Sigmoid colon (tissue), 7 donors: Measurements from ENCODE around the gene WDFY1. TPM values are rescaled to one million over a fixed set of nuclear protein-coding genes. Genes with fewer than 3 reads are reported as not detected.
"Not testable (repeated sequence)": the region's sequence is repeated elsewhere in the genome, so short reads cannot be mapped to it uniquely, and the experiment has no call there.

Source experiments
- DNase-seq: peaks from one replicate; pipeline ENCODE4 v3.0.0-alpha.2; 2019
- H3K27ac ChIP-seq, 4 donors: fragments of 200-600 bp; sonication (generic); one replicate each; pipeline ENCODE4 v1.5.1; 2016 to 2019; ENCODE audit warnings: mild to moderate bottlenecking in 1 of 4
- H3K27me3 ChIP-seq, 3 donors: fragments of 200-600 bp; sonication (generic); one replicate each; pipeline ENCODE4 v1.5.1; 2019; ENCODE audit warnings: mild to moderate bottlenecking in 1 of 3
- H3K36me3 ChIP-seq, 4 donors: fragments of 200-600 bp; sonication (generic); one replicate each; pipeline ENCODE4 v1.5.1; 2016 to 2019
- H3K4me1 ChIP-seq, 4 donors: fragments of 200-600 bp; sonication (generic); one replicate each; pipeline ENCODE4 v1.5.1; 2017 to 2019
- H3K4me3 ChIP-seq, 4 donors: fragments of 200-600 bp; sonication (generic); one replicate each; pipeline ENCODE4 v1.5.1; 2017 to 2019; ENCODE audit warnings: mild to moderate bottlenecking in 2 of 4, moderate library complexity in 1 of 4
- H3K9me3 ChIP-seq, 4 donors: fragments of 200-600 bp in 3 of 4; sonication (generic) in 3 of 4; one replicate each; pipeline versions ENCODE4 v1.5.1 to v1.6.1; 2013 to 2019
- EP300 ChIP-seq, 4 donors: sonication (generic); formaldehyde crosslinking; IDR thresholded peaks; one replicate each; pipeline ENCODE4 v1.6.1; 2017; ENCODE audit warnings: antibody characterized with exemption in 4 of 4
- POLR2A ChIP-seq, 2 donors: fragments of 450-650 bp; IDR thresholded peaks; one replicate each; pipeline ENCODE4 v1.6.1; 2016; ENCODE audit warnings: antibody characterized with exemption in 2 of 2, mild to moderate bottlenecking in 2 of 2, moderate library complexity in 2 of 2
- POLR2AphosphoS5 ChIP-seq, 4 donors: sonication (generic); formaldehyde crosslinking; IDR thresholded peaks; one replicate each; pipeline ENCODE4 v1.6.1; 2017; ENCODE audit warnings: antibody characterized with exemption in 4 of 4
- WGBS, 2 donors: extraction: QIAGEN DNeasy Blood & Tissue Kit; methylation state at CpG; one replicate each; pipeline ENCODE4 v1.1.7; 2013; 5-methylcytosine and 5-hydroxymethylcytosine counted together
- intact Hi-C: fragments of 100-400 bp; cut with DNase I; formaldehyde crosslinking; loops from one replicate; pipeline ENCODE4 v1.15.1; 2023
- polyA plus RNA-seq, 3 donors: library from polyadenylated mRNA; stranded (reverse); fragments of 200-250 nt; gene quantifications; one replicate each; pipeline ENCODE4 v1.2.3, GENCODE V29; 2013
- total RNA-seq, 4 donors: library from RNA; depleted of rRNA; stranded (reverse); fragments of >200 nt; gene quantifications; one replicate each; pipeline ENCODE4 v1.1.0, GENCODE V29; 2016
- TF ChIP-seq, protein P1 (sequence below), 4 experiments: fragments of 450-650 bp in 3 of 4; fragments of 200-600 bp in 1 of 4; IDR thresholded peaks; one replicate each; pipeline ENCODE4 v1.5.1; 2016 to 2019; ENCODE audit warnings: antibody characterized with exemption in 4 of 4, mild to moderate bottlenecking in 3 of 4, moderate library complexity in 2 of 4
- donor health status: healthy with polysubstance abuse.
- donor health status: Bipolar disorder and iron deficiency.
- donor health status: healthy.

The WDFY1 gene
- total and polyA plus RNA-seq, 7 donors, result 17.4 to 36.1 (median 24.3) TPM

DNA sequence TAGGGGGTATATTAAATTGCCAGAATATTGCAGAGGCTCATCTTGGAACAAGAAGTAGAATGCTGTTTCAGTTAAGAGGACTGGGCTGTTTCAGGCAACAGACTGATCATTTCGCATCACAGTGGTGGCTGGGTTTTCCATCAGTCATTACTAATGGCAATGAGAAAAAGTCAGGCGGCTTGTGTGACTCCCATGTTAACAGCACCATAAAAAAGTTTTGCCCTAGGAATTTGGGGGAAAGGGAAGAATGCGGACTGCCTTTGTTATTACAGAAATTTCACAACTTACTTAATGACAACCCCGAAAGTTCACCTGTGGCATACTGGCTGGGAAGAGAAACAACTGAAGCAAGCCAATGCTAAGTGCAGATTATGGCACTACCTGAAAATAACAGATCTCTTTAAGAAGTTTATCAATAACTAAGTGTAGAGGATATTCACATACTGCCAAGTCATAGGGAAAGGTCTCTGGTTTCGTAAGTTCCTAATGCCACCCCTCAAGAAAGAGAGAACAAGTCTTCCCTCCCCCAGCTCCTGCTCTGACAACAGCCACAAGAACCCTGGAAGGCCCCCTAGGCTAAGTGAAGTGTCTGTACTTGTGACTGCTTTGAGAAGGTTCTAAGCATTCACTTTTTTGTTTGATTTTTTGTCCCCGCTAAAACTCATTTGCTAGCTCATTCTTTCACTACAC, 67.3 kb downstream of the WDFY1 start:
- 93% methylated on average over 6 of the region's 6 CpGs for WGBS, 2 donors
- Histone ChIP-seq H3K9me3 (no peaks in the 10 kb centered on the region), H3K27ac (no peak overlapping the region), H3K4me1 (no peaks in the 10 kb centered on the region), H3K36me3 (peaks cover 0 to 92% (median 30%) of the 10 kb centered on the region in 4 donors), H3K27me3 (no peaks in the 10 kb centered on the region), H3K4me3 (no peak overlapping the region)
- DNase-seq, result no peak
- TF ChIP-seq, protein P1, sequence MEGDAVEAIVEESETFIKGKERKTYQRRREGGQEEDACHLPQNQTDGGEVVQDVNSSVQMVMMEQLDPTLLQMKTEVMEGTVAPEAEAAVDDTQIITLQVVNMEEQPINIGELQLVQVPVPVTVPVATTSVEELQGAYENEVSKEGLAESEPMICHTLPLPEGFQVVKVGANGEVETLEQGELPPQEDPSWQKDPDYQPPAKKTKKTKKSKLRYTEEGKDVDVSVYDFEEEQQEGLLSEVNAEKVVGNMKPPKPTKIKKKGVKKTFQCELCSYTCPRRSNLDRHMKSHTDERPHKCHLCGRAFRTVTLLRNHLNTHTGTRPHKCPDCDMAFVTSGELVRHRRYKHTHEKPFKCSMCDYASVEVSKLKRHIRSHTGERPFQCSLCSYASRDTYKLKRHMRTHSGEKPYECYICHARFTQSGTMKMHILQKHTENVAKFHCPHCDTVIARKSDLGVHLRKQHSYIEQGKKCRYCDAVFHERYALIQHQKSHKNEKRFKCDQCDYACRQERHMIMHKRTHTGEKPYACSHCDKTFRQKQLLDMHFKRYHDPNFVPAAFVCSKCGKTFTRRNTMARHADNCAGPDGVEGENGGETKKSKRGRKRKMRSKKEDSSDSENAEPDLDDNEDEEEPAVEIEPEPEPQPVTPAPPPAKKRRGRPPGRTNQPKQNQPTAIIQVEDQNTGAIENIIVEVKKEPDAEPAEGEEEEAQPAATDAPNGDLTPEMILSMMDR (IDR thresholded peaks at IDR 0.05), result no peak
- TF ChIP-seq POLR2A (IDR thresholded peaks at IDR 0.05), result no peak
- TF ChIP-seq POLR2AphosphoS5 (IDR thresholded peaks at IDR 0.05), result no peak
- no peak for TF ChIP-seq EP300 (IDR thresholded peaks at IDR 0.05)
- intact Hi-C loops, result no loop called here

DNA sequence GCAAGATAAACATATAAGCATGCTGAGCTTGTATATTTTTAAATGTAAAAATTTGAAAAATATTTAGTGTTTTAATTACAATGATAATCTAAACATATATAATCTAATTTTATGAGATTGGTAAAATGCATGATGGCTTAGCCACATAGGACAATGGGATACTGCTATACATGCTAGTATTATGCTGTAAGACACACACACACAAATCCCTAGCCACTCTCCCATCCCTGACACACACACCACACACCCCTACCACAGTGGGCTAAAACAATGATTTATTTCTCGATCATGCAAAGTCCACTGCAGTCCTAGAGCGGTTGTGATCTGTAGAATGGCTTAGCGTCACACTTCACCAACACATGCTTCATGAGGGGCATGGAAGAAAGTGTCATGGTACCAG, 71.5 kb downstream of the WDFY1 start:
- Histone ChIP-seq H3K27me3 (no peaks in the 10 kb centered on the region), H3K4me1 (no peaks in the 10 kb centered on the region), H3K4me3 (no peak overlapping the region), H3K9me3 (no peaks in the 10 kb centered on the region), H3K36me3 (peaks cover 0 to 60% (median 18%) of the 10 kb centered on the region in 4 donors), H3K27ac (no peak overlapping the region)
- TF ChIP-seq POLR2AphosphoS5 (IDR thresholded peaks at IDR 0.05) (no peak), POLR2A (IDR thresholded peaks at IDR 0.05) (no peak), EP300 (IDR thresholded peaks at IDR 0.05) (no peak)
- TF ChIP-seq, protein P1 (IDR thresholded peaks at IDR 0.05), result no peak
- intact Hi-C loops, result no loop called here
- WGBS, 2 donors, result 97 to 98% methylated on average over 3 of the region's 3 CpGs
- DNase-seq, result no peak

DNA sequence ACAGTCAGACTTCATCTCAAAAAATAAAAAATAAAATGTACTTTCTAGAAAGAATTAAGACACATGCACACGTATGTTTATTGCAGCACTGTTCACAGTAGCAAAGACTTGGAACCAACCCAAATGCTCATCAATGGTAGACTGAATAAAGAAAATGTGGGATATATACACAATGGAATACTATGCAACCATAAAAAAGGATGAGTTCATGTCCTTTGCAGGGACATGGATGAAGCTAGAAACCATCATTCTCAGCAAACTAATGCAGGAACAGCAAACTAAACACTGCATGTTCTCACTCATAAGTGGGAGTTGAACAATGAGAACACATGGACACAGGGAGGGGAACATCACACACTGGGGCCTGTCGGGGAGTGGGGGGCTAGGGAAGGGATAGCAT, 72.4 kb downstream of the WDFY1 start:
- H3K36me3 ChIP-seq, result peaks cover 0 to 51% (median 9%) of the 10 kb centered on the region in 4 donors
- 94 to 97% methylated on average over 2 of the region's 2 CpGs for WGBS, 2 donors
- H3K4me3 ChIP-seq, H3K4me1 ChIP-seq, DNase-seq, H3K9me3 ChIP-seq, H3K27ac ChIP-seq, H3K27me3 ChIP-seq, intact Hi-C loops: not testable (repeated sequence)

DNA sequence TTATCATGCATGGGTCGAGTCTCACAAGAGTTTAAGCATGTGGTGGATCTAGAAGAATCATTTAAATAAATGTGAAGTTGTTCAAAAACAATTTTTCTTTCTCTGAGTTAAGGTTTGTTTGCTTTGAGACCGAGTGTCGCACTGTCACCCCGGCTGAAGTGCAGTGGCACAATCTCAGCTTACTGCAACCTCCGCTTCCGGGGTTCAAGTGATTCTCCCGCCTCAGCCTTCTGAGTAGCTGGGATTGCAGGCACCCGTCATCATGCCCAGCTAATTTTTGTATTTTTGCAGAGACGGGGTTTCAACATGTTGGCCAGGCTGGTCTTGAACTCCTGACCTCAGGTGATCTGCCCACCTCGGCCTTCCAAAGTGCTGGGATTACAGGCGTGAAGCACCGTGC, 73.5 kb downstream of the WDFY1 start:
- peaks cover 0 to 40% (median 3%) of the 10 kb centered on the region in 4 donors for H3K36me3 ChIP-seq
- H3K27ac ChIP-seq, DNase-seq, intact Hi-C loops, H3K27me3 ChIP-seq, H3K9me3 ChIP-seq, H3K4me3 ChIP-seq, H3K4me1 ChIP-seq: not testable (repeated sequence)
- WGBS, 2 donors, result 95 to 96% methylated on average over 12 of the region's 12 CpGs

DNA sequence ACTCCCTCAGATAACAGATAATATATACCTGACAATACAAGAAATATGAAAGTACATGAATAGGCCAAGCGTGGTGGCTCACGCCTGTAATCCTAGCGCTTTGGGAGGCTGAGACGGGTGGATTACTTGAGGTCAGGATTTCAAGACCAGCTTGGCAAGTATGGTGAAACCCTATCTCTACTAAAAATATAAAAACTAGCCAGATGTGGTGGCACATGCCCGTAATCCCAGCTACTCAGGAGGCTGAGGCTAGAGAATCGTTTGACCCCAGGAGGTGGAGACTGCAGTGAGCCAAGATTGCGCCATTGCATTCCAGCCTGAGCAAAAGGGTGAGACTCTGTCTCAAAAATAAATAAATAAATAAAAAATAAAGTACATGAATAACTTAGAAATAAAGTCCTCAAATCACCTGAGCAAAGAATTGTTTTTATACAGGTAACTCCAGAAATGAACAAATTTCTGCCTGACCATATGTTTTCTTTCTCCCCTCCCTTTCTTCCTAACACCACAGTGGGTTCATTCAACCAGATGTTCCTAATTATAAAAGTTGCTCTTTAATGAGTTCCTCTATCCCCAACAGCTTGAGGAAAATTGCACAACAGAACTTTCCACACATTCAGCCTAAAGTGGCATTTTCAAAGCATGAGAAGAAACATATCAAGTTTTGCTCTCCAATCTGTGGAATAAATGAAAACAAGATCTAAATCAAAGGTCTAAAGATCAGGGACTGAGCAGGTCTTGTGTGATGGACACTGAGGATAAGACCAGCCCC, 74.1 kb downstream of the WDFY1 start:
- H3K9me3 ChIP-seq, result no peaks in the 10 kb centered on the region
- H3K4me1 ChIP-seq, result no peaks in the 10 kb centered on the region
- WGBS, 2 donors, result 93 to 95% methylated on average over 7 of the region's 7 CpGs
- no peak overlapping the region for H3K27ac ChIP-seq
- DNase-seq, result no peak
- TF ChIP-seq EP300 (IDR thresholded peaks at IDR 0.05) (no peak), POLR2A (IDR thresholded peaks at IDR 0.05) (no peak), POLR2AphosphoS5 (IDR thresholded peaks at IDR 0.05) (no peak)
- TF ChIP-seq, protein P1 (IDR thresholded peaks at IDR 0.05), result no peak
- no peak overlapping the region for H3K4me3 ChIP-seq
- H3K27me3 ChIP-seq, result no peaks in the 10 kb centered on the region
- intact Hi-C loops, result no loop called here
- peaks cover 0 to 34% (median 3%) of the 10 kb centered on the region in 4 donors for H3K36me3 ChIP-seq
